Right cardiac atrium (tissue), 5 donors: Measurements from ENCODE around the gene SLC15A5. TPM values are rescaled to one million over a fixed set of nuclear protein-coding genes. Genes with fewer than 3 reads are reported as not detected.

Experiments
- ATAC-seq, 2 donors: fragments of 200-7000 bp; cut with Tn5 transposase; one replicate each; pipeline versions ENCODE4 v1.8.0 to v1.9.1; 2020; ENCODE audit warnings: moderate library complexity in 2 of 2, mild to moderate bottlenecking in 1 of 2
- DNase-seq, 3 donors: peaks; one replicate each; pipeline ENCODE4 v3.0.0-alpha.2; 2020
- H3K27ac ChIP-seq: one replicate; pipeline ENCODE4 v1.5.1; 2013; ENCODE audit warnings: mild to moderate bottlenecking, low read length, control low read depth, moderate library complexity
- H3K27me3 ChIP-seq: one replicate; pipeline ENCODE4 v1.6.1; 2013; ENCODE audit not compliant: control insufficient read depth, insufficient read depth
- H3K4me1 ChIP-seq: one replicate; pipeline ENCODE4 v1.6.1; 2013; ENCODE audit warnings: low read length; ENCODE audit not compliant: control insufficient read depth, insufficient read depth
- H3K4me3 ChIP-seq: one replicate; pipeline ENCODE4 v1.5.1; 2013; ENCODE audit warnings: low read length, control low read depth
- H3K9me3 ChIP-seq: one replicate; pipeline ENCODE4 v1.6.1; 2013; ENCODE audit warnings: low read length; ENCODE audit not compliant: control insufficient read depth
- whole genome bisulfite sequencing: extraction: QIAGEN DNeasy Blood & Tissue Kit; methylation state at CpG from one replicate; pipeline ENCODE4 v1.1.7; 2013; 5-methylcytosine and 5-hydroxymethylcytosine counted together
- intact Hi-C, 4 donors: fragments of 100-400 bp; cut with DNase I; formaldehyde crosslinking; loops; one replicate each; pipeline versions ENCODE4 v1.11.0 to v1.14.0; 2022 to 2023
- long read RNA-seq, 4 donors: library from polyadenylated mRNA; unstranded; transcript quantifications; one replicate each; pipeline ENCODE4 v2.0.0, GENCODE V29; 2020 to 2021
- polyA plus RNA-seq: library from polyadenylated mRNA; stranded (reverse); fragments of 200-250 nt; gene quantifications from one replicate; pipeline ENCODE4 v1.2.3, GENCODE V29; 2013
- total RNA-seq, 4 donors: library from RNA; stranded (reverse); fragmentation: NEBNext Ultra II Directional; extraction: Animal tissue kit (Norgen Biotek cat#: 25700); gene quantifications; one replicate each; pipeline ENCODE4 v1.2.1, GENCODE V29; 2021
- donor health status: healthy with polysubstance abuse.
- donor health status: DM: no; HTN: yes; CAD: no.
- donor health status: DM: no; HTN: no; CAD: no.
- donor health status: DM: no; HTN: yes; CAD: no; lungs with severe emphysema.
- donor health status: DM: yes; HTN: yes; CAD: no.

SLC15A5 gene, protein sequence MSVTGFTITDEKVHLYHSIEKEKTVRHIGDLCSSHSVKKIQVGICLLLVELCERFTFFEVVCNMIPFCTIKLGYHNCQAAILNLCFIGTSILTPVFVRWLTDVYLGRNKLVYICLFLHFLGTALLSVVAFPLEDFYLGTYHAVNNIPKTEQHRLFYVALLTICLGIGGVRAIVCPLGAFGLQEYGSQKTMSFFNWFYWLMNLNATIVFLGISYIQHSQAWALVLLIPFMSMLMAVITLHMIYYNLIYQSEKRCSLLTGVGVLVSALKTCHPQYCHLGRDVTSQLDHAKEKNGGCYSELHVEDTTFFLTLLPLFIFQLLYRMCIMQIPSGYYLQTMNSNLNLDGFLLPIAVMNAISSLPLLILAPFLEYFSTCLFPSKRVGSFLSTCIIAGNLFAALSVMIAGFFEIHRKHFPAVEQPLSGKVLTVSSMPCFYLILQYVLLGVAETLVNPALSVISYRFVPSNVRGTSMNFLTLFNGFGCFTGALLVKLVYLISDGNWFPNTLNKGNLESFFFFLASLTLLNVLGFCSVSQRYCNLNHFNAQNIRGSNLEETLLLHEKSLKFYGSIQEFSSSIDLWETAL
- total RNA-seq, result not detected
- polyA plus RNA-seq, result not detected
- long read RNA-seq, donor 1, result 0 reads
- long read RNA-seq, donor 2, result 0 reads
- long read RNA-seq, donor 3, result 0 reads
- long read RNA-seq, donor 4, result 0 reads

DNA sequence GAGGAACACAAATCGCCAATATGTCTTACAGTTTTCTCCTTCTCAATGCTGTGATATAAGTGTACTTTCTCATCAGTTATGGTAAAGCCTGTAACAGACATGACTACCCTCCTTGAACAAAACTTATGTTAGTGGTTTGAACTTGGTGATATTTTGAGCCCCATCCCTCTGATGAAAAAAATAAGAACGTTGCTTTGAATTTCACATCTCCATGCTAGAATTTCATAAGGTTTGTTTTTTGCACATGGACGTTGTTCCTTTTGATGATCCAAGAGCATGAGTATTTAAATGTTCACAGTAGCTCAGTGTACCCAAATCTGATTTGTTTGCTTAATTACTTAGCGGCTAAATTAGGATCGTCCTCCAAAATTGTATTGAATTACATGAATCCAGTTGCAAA, at the start of gene SLC15A5:
TSS of gene SLC15A5 (minus strand) at position 101 of the 400 bp plus-strand sequence. CDS start at position 101, 0 bp downstream.
- no peaks in the 10 kb centered on the region for H3K27me3 ChIP-seq
- H3K4me1 ChIP-seq, result no peaks in the 10 kb centered on the region
- H3K9me3 ChIP-seq, result no peaks in the 10 kb centered on the region
- ATAC-seq, result no peak
- H3K27ac ChIP-seq, result no peak within 1 kb of the TSS
- no peak for DNase-seq
- H3K4me3 ChIP-seq, result no peak within 1 kb of the TSS
- WGBS, result 83% methylated on average over 5 of the region's 5 CpGs
- intact Hi-C loops, result no loop called here

GRCh38 chr12:16325426-16325825, 47.9 kb upstream of the SLC15A5 start:
- WGBS, result 13% methylated on average over 3 of the region's 3 CpGs
- Histone ChIP-seq H3K4me3 (no peak overlapping the region), H3K4me1 (no peaks in the 10 kb centered on the region), H3K27ac (no peak overlapping the region), H3K9me3 (no peaks in the 10 kb centered on the region), H3K27me3 (no peaks in the 10 kb centered on the region)
- no peak for ATAC-seq
- no peak for DNase-seq
- intact Hi-C loops, result no loop called here

- intact Hi-C loops, result no loop called here
- Histone ChIP-seq H3K27ac (no peak overlapping the region), H3K27me3 (no peaks in the 10 kb centered on the region), H3K4me1 (no peaks in the 10 kb centered on the region), H3K4me3 (no peak overlapping the region), H3K9me3 (no peaks in the 10 kb centered on the region)
- DNase-seq, result no peak
- 90% methylated on average over 3 of the region's 3 CpGs for WGBS
- no peak for ATAC-seq
These were observed 47.3 kb upstream of the SLC15A5 start for GRCh38 chr12:16324772-16325171.

DNA sequence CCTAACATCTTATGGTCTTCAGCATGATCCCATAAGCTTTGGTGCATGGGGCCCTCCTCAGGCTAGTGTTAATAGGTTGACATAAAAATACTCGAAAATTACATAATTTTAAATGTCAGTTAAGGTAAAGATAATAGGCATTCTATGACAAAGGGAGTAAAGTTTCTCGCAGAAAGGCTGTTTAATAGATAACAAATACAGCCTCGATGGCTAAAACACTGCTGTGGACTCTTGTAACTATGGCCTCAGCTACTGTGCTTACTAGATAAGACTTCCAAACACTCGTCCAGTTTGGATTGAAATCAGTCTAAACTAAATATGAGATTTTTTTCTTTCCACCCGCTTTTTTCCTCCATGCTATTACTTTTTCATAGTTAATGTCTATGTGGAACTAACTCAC, 46.8 kb upstream of the SLC15A5 start:
- no peak overlapping the region for H3K27ac ChIP-seq
- H3K4me1 ChIP-seq, result no peaks in the 10 kb centered on the region
- DNase-seq (no peak), ATAC-seq (no peak)
- H3K4me3 ChIP-seq, result no peak overlapping the region
- intact Hi-C loops, result no loop called here
- 43% methylated on average over 5 of the region's 5 CpGs for WGBS
- H3K9me3 ChIP-seq, result no peaks in the 10 kb centered on the region
- H3K27me3 ChIP-seq, result no peaks in the 10 kb centered on the region

DNA sequence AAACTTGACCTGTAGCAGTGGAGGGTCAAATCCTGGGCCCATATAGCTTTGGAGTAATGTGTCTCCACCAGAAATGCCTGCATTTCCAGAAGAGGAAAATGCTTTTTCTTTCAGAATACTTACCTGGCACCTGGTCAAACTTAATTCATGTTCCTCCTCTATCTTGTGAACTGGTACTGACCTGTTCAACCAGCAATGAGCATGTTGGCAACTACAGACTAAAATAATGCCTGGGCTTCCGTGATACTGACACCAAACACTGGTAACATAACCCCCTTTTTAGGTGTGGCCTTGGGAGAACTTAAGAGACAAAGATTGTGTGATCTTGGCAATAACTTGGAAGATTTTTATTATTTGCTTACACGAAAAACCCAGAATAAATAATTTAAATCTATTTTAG, 46.2 kb upstream of the SLC15A5 start:
- intact Hi-C loops, result no loop called here
- no peak overlapping the region for H3K27ac ChIP-seq
- no peaks in the 10 kb centered on the region for H3K9me3 ChIP-seq
- H3K27me3 ChIP-seq, result no peaks in the 10 kb centered on the region
- WGBS, result 78% methylated on average over 2 of the region's 2 CpGs
- no peaks in the 10 kb centered on the region for H3K4me1 ChIP-seq
- ATAC-seq, result no peak
- DNase-seq, result no peak
- no peak overlapping the region for H3K4me3 ChIP-seq

DNA sequence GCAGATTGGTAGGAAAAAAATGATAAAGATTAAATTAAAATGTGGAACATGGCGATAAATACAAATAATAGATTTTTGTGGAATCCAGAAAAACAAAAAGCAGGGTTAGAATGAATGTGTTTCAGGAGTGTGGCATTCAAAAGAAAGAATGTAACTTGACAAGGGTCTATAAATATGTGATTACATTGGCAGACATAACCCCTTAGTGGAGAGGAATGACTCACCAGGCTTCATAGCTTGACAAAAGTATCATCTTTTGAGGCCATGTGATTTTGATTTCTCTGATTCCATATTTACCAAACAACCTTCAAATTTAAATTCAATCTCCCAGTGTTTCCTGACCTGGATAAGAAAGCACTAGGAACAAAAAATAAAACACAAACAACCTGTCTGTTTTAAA, 45.5 kb upstream of the SLC15A5 start:
- no peak for ATAC-seq
- Histone ChIP-seq H3K4me3 (no peak overlapping the region), H3K27me3 (no peaks in the 10 kb centered on the region), H3K4me1 (no peaks in the 10 kb centered on the region), H3K9me3 (no peaks in the 10 kb centered on the region), H3K27ac (no peak overlapping the region)
- no peak for DNase-seq
- intact Hi-C loops, result no loop called here
- WGBS, result 90% methylated on average over 1 of the region's 1 CpG

DNA sequence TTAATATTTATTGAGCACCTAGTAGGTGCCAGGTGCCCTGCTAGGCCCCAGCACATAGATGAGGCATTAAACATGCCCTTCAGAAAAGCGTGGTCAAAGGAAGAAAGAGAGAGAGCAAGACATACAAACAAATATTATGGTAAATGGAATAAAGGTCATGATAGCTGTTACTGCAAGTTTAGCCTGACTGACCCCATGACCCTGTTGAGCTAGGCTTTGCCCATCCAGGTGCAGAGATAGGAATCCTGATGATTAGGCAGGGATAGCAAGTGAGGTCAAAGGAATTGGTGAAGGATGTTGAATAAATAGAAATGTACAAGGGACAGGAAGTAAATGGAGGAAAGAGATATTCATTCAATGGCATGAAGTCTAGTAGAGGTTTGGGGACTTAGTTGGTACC, 33.4 kb upstream of the SLC15A5 start:
- Histone ChIP-seq H3K27ac (no peak overlapping the region), H3K9me3 (no peaks in the 10 kb centered on the region), H3K27me3 (no peaks in the 10 kb centered on the region), H3K4me1 (no peaks in the 10 kb centered on the region), H3K4me3 (no peak overlapping the region)
- intact Hi-C loops, result no loop called here
- DNase-seq (no peak), ATAC-seq (no peak)
- 79% methylated on average over 1 of the region's 1 CpG for WGBS

- H3K27me3 ChIP-seq, result no peaks in the 10 kb centered on the region
- H3K4me3 ChIP-seq, result no peak overlapping the region
- H3K9me3 ChIP-seq, result no peaks in the 10 kb centered on the region
- no peaks in the 10 kb centered on the region for H3K4me1 ChIP-seq
- ATAC-seq (no peak), DNase-seq (no peak)
- H3K27ac ChIP-seq, result no peak overlapping the region
- intact Hi-C loops, result no loop called here
- 47% methylated on average over 3 of the region's 3 CpGs for WGBS
These were observed 30.5 kb upstream of the SLC15A5 start for GRCh38 chr12:16307856-16308475.

- ATAC-seq (no peak), DNase-seq (no peak)
- WGBS, result 35% methylated on average over 2 of the region's 2 CpGs
These were observed 26.5 kb upstream of the SLC15A5 start for GRCh38 chr12:16303939-16304338.

DNA sequence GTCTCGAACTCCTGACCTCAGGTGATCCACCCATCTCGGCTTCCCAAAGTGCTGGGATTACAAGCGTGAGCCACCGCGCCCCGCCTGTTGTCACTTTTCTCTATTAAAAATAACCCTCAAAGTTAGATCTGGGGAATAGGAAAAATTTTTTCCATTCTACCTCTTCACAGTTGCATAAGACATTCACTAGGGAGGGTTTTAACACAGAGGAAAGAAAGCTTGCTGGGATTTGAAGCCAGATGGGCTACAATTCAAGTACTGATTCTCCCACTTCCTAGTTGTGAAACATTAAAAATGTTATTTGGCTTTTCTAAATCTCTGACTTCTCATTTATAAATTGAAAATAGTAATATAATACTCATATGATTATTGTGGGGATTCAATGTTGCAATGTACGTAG, 23.3 kb upstream of the SLC15A5 start:
- peak; percentile 76 to 89 for ATAC-seq
- Histone ChIP-seq H3K9me3 (no peaks in the 10 kb centered on the region), H3K27ac (no peak overlapping the region), H3K4me3 (no peak overlapping the region), H3K27me3 (no peaks in the 10 kb centered on the region), H3K4me1 (no peaks in the 10 kb centered on the region)
- WGBS, result 75% methylated on average over 7 of the region's 7 CpGs
- DNase-seq, result peak; percentile 51 to 79 (median 62)
- intact Hi-C loops, result no loop called here

More at GRCh38 chr12:16303939-16304338, 26.5 kb upstream of the SLC15A5 start:
- Histone ChIP-seq H3K9me3 (no peaks in the 10 kb centered on the region), H3K4me3 (no peak overlapping the region), H3K27me3 (no peaks in the 10 kb centered on the region), H3K27ac (no peak overlapping the region), H3K4me1 (no peaks in the 10 kb centered on the region)
- intact Hi-C loops, result no loop called here

GRCh38 chr12:16300122-16300521, 22.6 kb upstream of the SLC15A5 start:
- Histone ChIP-seq H3K27ac (no peak overlapping the region), H3K27me3 (no peaks in the 10 kb centered on the region), H3K9me3 (no peaks in the 10 kb centered on the region), H3K4me3 (no peak overlapping the region), H3K4me1 (no peaks in the 10 kb centered on the region)
- ATAC-seq (peak; percentile 55 to 78), DNase-seq (no peak)
- WGBS, result 18% methylated on average over 1 of the region's 1 CpG
- intact Hi-C loops, result no loop called here
